ENCODE measurements around the gene KIF5B.

The KIF5B gene

DNA sequence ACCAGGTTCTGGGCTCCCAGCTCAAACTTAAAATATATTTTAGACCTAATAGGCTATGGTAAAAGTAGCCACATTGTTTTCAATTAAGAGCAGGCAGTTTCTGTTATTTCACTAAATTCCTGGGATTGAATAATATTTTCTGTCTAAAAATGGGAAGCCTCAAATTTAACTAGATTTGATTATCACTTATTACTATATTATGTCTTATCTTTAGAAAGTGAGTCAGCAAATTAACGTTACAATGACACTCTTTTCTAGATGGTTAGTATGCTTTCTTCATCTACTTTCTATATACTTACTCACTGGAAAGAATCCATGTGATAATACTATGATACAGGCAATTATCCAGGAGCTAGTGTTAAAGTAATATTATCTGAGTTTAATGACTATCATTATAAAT, 27.5 kb downstream of the KIF5B start:
- Histone ChIP-seq H2AFZ (ENCODE audit: low read length) (no peak overlapping the region), H3K9ac (ENCODE audit: low read length) (no peak overlapping the region), H3F3A (ENCODE audit: insufficient read depth, low read length) (no peaks in the 10 kb centered on the region), H3K27ac (ENCODE audit: low read length) (no peak overlapping the region), H3K9me3 (replicated peaks; ENCODE audit: insufficient read depth, low read length) (no peaks in the 10 kb centered on the region), H3K4me1 (ENCODE audit: low read length) (no peaks in the 10 kb centered on the region), H3K36me3 (replicated peaks; ENCODE audit: insufficient read depth, low read length) (peaks cover 23% of the 10 kb centered on the region; the same call in 1 of the 2 replicates), H3K27me3 (replicated peaks; ENCODE audit: insufficient read depth, low read length) (no peaks in the 10 kb centered on the region), H3K4me3 (ENCODE audit: low read length) (no peak overlapping the region), H3K79me2 (ENCODE audit: low read length) (peaks cover 63% of the 10 kb centered on the region), H4K20me1 (ENCODE audit: insufficient read depth, low read length) (no peaks in the 10 kb centered on the region), H3K4me2 (ENCODE audit: low read depth, low read length) (no peak overlapping the region), H3K9me2 (replicated peaks; ENCODE audit: insufficient read depth, low read length) (no peaks in the 10 kb centered on the region)
- no peak for DNase-seq
- TF ChIP-seq CTCF (IDR thresholded peaks at IDR 0.05; ENCODE audit: low read length): no peak
- no peak for TF ChIP-seq EZH2 (optimal IDR thresholded peaks at IDR 0.05; ENCODE audit: low read depth, low read length)
- TF ChIP-seq EZH2phosphoT487 (IDR thresholded peaks at IDR 0.05; ENCODE audit: low read length): no peak

DNA sequence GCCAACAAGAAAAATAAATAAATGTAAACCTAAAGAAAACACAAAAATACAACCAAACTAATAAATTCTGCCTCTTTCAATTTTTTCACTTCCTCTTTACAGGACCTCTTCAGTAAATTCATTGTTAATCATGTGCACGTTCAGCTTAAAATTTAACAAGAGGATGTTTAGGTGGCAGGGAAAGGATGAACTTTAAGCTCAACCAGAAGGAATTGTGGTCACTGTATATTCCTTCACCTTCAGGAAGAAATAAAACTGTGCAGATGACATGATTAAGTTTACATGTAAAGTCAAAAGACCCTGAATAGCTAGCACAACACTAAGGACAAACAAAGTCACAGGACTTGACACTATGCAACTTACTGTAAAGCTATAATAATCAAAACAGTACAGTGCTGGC, 33.0 kb downstream of the KIF5B start:
- Histone ChIP-seq H2AFZ (ENCODE audit: low read length) (no peak overlapping the region), H3F3A (ENCODE audit: insufficient read depth, low read length) (no peaks in the 10 kb centered on the region), H3K27me3 (replicated peaks; ENCODE audit: insufficient read depth, low read length) (no peaks in the 10 kb centered on the region), H3K79me2 (ENCODE audit: low read length) (peaks cover 44% of the 10 kb centered on the region), H3K4me3 (ENCODE audit: low read length) (no peak overlapping the region), H3K4me2 (ENCODE audit: low read depth, low read length) (no peak overlapping the region), H3K9me2 (replicated peaks; ENCODE audit: insufficient read depth, low read length) (no peaks in the 10 kb centered on the region), H3K9ac (ENCODE audit: low read length) (no peak overlapping the region), H3K4me1 (ENCODE audit: low read length) (no peaks in the 10 kb centered on the region), H3K9me3 (replicated peaks; ENCODE audit: insufficient read depth, low read length) (no peaks in the 10 kb centered on the region), H3K36me3 (replicated peaks; ENCODE audit: insufficient read depth, low read length) (peaks cover 22% of the 10 kb centered on the region), H3K27ac (ENCODE audit: low read length) (no peak overlapping the region), H4K20me1 (ENCODE audit: insufficient read depth, low read length) (no peaks in the 10 kb centered on the region)
- no peak for TF ChIP-seq EZH2phosphoT487 (IDR thresholded peaks at IDR 0.05; ENCODE audit: low read length)
- TF ChIP-seq CTCF (IDR thresholded peaks at IDR 0.05; ENCODE audit: low read length): no peak
- no peak for TF ChIP-seq EZH2 (optimal IDR thresholded peaks at IDR 0.05; ENCODE audit: low read depth, low read length)
- DNase-seq: no peak

GRCh38 chr10:32017044-32017443, 39.2 kb downstream of the KIF5B start:
- TF ChIP-seq EZH2phosphoT487 (IDR thresholded peaks at IDR 0.05; ENCODE audit: low read length) (no peak), CTCF (IDR thresholded peaks at IDR 0.05; ENCODE audit: low read length) (no peak), EZH2 (optimal IDR thresholded peaks at IDR 0.05; ENCODE audit: low read depth, low read length) (no peak)

More at GRCh38 chr10:32017044-32017443, 39.2 kb downstream of the KIF5B start:
- no peaks in the 10 kb centered on the region for H3K9me3 ChIP-seq (replicated peaks; ENCODE audit: insufficient read depth, low read length)
- no peak overlapping the region for H3K9ac ChIP-seq (ENCODE audit: low read length)
- no peaks in the 10 kb centered on the region for H3K9me2 ChIP-seq (replicated peaks; ENCODE audit: insufficient read depth, low read length)
- no peaks in the 10 kb centered on the region for H3F3A ChIP-seq (ENCODE audit: insufficient read depth, low read length)
- no peak overlapping the region for H2AFZ ChIP-seq (ENCODE audit: low read length)
- no peak for DNase-seq
- no peak overlapping the region for H3K27ac ChIP-seq (ENCODE audit: low read length)
- no peak overlapping the region for H3K4me2 ChIP-seq (ENCODE audit: low read depth, low read length)
- no peaks in the 10 kb centered on the region for H3K27me3 ChIP-seq (replicated peaks; ENCODE audit: insufficient read depth, low read length)
- no peaks in the 10 kb centered on the region for H4K20me1 ChIP-seq (ENCODE audit: insufficient read depth, low read length)
- peaks cover 21% of the 10 kb centered on the region for H3K36me3 ChIP-seq (replicated peaks; ENCODE audit: insufficient read depth, low read length)
- H3K4me3 ChIP-seq (ENCODE audit: low read length): no peak overlapping the region
- H3K79me2 ChIP-seq (ENCODE audit: low read length): 0 out of 2 replicates have a peak, but pooled peaks cover 12% of the 10 kb centered on the region
- no peaks in the 10 kb centered on the region for H3K4me1 ChIP-seq (ENCODE audit: low read length)
